Smooth muscle cell (in vitro differentiated cells): ENCODE data around the gene CPT1A. TPM values are rescaled to one million over a fixed set of nuclear protein-coding genes. Genes with fewer than 3 reads are reported as not detected.

Experiments used
- DNase-seq: peaks from one replicate; lab custom pipeline; 2025; ENCODE audit not compliant: unreplicated experiment; lab: John Stamatoyannopoulos, UW
- H2AFZ ChIP-seq: fragments of 200-600 bp; sonication (generic); 2 replicates; pipeline ENCODE4 v1.6.0; 2016; ENCODE audit warnings: antibody characterized with exemption, low read depth, mild to moderate bottlenecking
- H3F3A ChIP-seq: fragments of 200-600 bp; sonication (generic); 2 replicates; pipeline ENCODE4 v1.6.0; 2017; ENCODE audit warnings: antibody characterized with exemption, low read depth
- H3K27ac ChIP-seq: fragments of 200-600 bp; sonication (generic); 2 replicates; pipeline ENCODE4 v1.5.1; 2016; ENCODE audit warnings: low read depth, mild to moderate bottlenecking
- H3K27me3 ChIP-seq: fragments of 200-600 bp; sonication (generic); 2 replicates; pipeline ENCODE4 v1.6.1; 2016; ENCODE audit warnings: low read depth, mild to moderate bottlenecking
- H3K36me3 ChIP-seq: fragments of 200-600 bp; sonication (generic); 2 replicates; pipeline ENCODE4 v1.5.1; 2016; ENCODE audit warnings: low read depth
- H3K4me1 ChIP-seq: fragments of 200-600 bp; sonication (generic); 2 replicates; pipeline ENCODE4 v1.5.1; 2016; ENCODE audit warnings: low read depth
- H3K4me2 ChIP-seq: fragments of 200-600 bp; sonication (generic); 2 replicates; pipeline ENCODE4 v1.6.0; 2016; ENCODE audit warnings: mild to moderate bottlenecking
- H3K4me3 ChIP-seq: fragments of 200-600 bp; sonication (generic); 2 replicates; pipeline ENCODE4 v1.5.1; 2016; ENCODE audit warnings: mild to moderate bottlenecking
- H3K79me2 ChIP-seq: fragments of 200-600 bp; sonication (generic); 2 replicates; pipeline ENCODE4 v1.6.0; 2016; ENCODE audit warnings: low read depth, mild to moderate bottlenecking
- H3K9ac ChIP-seq: fragments of 200-600 bp; sonication (generic); 2 replicates; pipeline ENCODE4 v1.6.0; 2016; ENCODE audit warnings: low read depth
- H3K9me3 ChIP-seq: fragments of 200-600 bp; sonication (generic); replicated peaks from 2 replicates; pipeline ENCODE4 v1.5.1; 2016; ENCODE audit warnings: low read depth
- H4K20me1 ChIP-seq: fragments of 200-600 bp; sonication (generic); 2 replicates; pipeline ENCODE4 v1.6.0; 2016; ENCODE audit warnings: low read depth
- WGBS: methylation state at CpG from one replicate; pipeline ENCODE4 v1.1.7; 2016; ENCODE audit warnings: low lambda C conversion rate; 5-methylcytosine and 5-hydroxymethylcytosine counted together
- polyA plus RNA-seq: library from polyadenylated mRNA; unstranded; fragments of >200 nt; fragmentation: Nextera tagmentation; extraction: Ambion mirVana; gene quantifications from 2 replicates; pipeline ENCODE4 v1.2.1, GENCODE V29; 2016
- total RNA-seq: library from RNA; depleted of rRNA; stranded (reverse); fragments of >200 nt; gene quantifications from 2 replicates; pipeline ENCODE4 v1.2.3, GENCODE V29; 2014
- TF ChIP-seq, protein P1 (sequence below): fragments of 200-600 bp; sonication (generic); IDR thresholded peaks from 2 replicates; pipeline ENCODE4 v1.5.1; 2017; ENCODE audit warnings: borderline replicate concordance, mild to moderate bottlenecking, antibody characterized with exemption; ENCODE audit not compliant: insufficient read depth, poor library complexity, severe bottlenecking

Gene CPT1A
- total and polyA plus RNA-seq, 2 experiments from 2014 or later, result 0.24 to 1.9 TPM

DNA sequence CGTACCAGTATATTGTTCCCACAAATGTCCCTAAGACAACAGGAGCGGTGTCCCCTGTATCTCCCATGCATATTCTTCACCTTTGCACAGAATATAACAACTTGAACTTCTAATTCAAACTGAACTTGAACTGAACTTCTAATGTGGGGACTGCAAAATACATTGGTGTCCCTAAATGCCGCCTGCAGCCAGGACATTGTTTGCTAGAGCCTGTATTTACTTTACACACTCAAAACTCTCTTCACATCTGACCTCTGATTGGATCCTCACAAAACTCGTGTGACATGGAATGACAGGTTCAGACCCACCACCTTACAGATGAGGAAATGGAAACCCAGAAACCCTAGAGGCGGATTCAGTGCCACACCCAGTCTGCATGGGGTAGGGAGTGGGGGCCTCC lies 6.4 kb downstream of the CPT1A start:
- no peaks in the 10 kb centered on the region for H3K36me3 ChIP-seq
- DNase-seq, result no peak
- H3K4me3 ChIP-seq, result no peak overlapping the region
- H3K9ac ChIP-seq, result no peak overlapping the region
- peaks cover 5% of the 10 kb centered on the region for H3F3A ChIP-seq
- 90% methylated on average over 5 of the region's 5 CpGs for WGBS
- H3K27me3 ChIP-seq, result no peaks in the 10 kb centered on the region
- peaks cover 8% of the 10 kb centered on the region for H3K4me1 ChIP-seq
- H3K9me3 ChIP-seq, result no peaks in the 10 kb centered on the region
- no peak overlapping the region for H3K4me2 ChIP-seq
- TF ChIP-seq, protein P1, sequence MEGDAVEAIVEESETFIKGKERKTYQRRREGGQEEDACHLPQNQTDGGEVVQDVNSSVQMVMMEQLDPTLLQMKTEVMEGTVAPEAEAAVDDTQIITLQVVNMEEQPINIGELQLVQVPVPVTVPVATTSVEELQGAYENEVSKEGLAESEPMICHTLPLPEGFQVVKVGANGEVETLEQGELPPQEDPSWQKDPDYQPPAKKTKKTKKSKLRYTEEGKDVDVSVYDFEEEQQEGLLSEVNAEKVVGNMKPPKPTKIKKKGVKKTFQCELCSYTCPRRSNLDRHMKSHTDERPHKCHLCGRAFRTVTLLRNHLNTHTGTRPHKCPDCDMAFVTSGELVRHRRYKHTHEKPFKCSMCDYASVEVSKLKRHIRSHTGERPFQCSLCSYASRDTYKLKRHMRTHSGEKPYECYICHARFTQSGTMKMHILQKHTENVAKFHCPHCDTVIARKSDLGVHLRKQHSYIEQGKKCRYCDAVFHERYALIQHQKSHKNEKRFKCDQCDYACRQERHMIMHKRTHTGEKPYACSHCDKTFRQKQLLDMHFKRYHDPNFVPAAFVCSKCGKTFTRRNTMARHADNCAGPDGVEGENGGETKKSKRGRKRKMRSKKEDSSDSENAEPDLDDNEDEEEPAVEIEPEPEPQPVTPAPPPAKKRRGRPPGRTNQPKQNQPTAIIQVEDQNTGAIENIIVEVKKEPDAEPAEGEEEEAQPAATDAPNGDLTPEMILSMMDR, result no peak
- H2AFZ ChIP-seq, result no peak overlapping the region
- no peaks in the 10 kb centered on the region for H4K20me1 ChIP-seq
- H3K27ac ChIP-seq, result no peak overlapping the region
- H3K79me2 ChIP-seq, result no peaks in the 10 kb centered on the region

DNA sequence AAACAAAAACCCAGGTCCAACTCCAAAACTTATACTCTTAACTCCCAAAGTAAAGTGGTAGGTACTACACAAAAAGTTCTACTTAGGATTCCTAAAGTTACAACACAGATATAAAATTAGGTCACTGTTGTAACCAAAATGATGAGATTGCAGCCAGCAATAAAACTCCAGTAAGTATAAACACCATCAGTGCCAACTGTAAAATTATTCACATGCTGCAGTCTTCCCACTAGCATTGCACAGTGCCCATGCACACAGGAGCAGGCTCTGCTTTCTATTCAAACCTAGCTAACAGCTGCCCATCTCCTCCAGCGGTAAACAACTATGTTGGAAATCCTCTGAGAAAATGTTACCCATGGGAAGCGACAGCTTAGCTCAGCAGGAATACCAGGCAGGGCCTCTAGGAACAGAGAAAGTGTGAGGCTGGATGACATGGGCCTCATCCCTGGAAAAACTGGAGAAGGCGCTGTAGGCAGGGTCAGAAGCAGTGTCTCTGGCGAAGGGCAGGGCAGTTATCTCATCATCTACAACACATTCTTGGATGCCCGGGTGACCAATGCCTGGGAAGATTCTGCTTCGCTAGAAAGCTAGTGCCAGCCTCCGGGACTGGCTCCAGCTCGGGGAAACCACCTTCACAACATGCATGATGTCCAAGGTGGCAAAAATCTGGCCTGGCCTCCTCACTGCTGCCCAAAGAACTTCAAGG lies 9.1 kb downstream of the CPT1A start:
- WGBS, result 72% methylated on average over 8 of the region's 8 CpGs
- no peak overlapping the region for H3K4me2 ChIP-seq
- H3F3A ChIP-seq, result no peaks in the 10 kb centered on the region
- TF ChIP-seq, protein P1, result no peak
- H3K4me3 ChIP-seq, result no peak overlapping the region
- no peak overlapping the region for H3K27ac ChIP-seq
- H3K27me3 ChIP-seq, result no peaks in the 10 kb centered on the region
- H3K9ac ChIP-seq, result no peak overlapping the region
- H3K36me3 ChIP-seq, result no peaks in the 10 kb centered on the region
- no peak overlapping the region for H2AFZ ChIP-seq
- H4K20me1 ChIP-seq, result no peaks in the 10 kb centered on the region
- no peaks in the 10 kb centered on the region for H3K79me2 ChIP-seq
- DNase-seq, result no peak
- H3K9me3 ChIP-seq, result no peaks in the 10 kb centered on the region
- H3K4me1 ChIP-seq, result no peaks in the 10 kb centered on the region

DNA sequence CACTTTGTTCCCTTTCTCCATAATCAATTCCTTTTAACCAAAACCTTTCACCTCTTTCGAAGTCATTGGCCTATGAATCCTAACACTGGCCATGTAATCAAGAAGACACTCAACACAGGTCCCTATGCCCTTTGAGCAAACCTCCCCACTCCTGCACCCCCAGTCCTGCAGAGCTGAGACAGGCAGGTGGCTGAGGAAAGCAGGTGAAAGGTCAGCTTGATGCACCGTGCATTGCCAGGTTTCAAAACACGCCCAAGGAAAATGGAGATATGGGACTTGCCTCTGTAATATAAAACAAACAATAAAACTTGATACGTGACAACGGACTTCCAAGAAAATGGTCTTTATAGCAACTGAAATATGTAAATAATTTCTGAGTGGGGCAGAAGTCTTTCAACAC lies 10.6 kb downstream of the CPT1A start:
- WGBS, result 93% methylated on average over 5 of the region's 5 CpGs
- H3K36me3 ChIP-seq, result no peaks in the 10 kb centered on the region
- H3K27me3 ChIP-seq, result no peaks in the 10 kb centered on the region
- no peaks in the 10 kb centered on the region for H3K4me1 ChIP-seq
- H2AFZ ChIP-seq, result no peak overlapping the region
- H3F3A ChIP-seq, result no peaks in the 10 kb centered on the region
- TF ChIP-seq, protein P1, result no peak
- no peaks in the 10 kb centered on the region for H3K79me2 ChIP-seq
- no peak overlapping the region for H3K27ac ChIP-seq
- H3K9ac ChIP-seq, result no peak overlapping the region
- DNase-seq, result no peak
- no peak overlapping the region for H3K4me3 ChIP-seq
- H4K20me1 ChIP-seq, result no peaks in the 10 kb centered on the region
- H3K4me2 ChIP-seq, result no peak overlapping the region
- no peaks in the 10 kb centered on the region for H3K9me3 ChIP-seq

DNA sequence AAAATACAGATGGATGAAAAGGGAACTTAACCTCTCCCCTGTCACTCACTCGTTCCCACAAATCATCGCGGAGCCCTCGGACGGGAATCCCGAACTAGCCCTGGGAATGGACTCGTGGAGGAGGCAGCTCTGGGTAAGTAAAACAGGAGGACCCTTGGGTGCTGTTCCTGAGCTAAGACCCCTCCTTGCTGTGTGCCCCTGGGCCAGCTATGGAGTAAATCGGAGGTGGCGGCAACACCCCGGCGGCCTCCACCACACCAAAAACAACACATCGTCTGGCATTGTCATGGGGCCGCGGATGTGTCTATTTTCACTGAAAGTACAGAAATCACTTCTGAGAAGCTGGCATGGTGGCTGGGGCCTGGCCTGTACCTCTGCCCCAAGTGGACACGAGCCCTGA lies 12.1 kb downstream of the CPT1A start:
- no peak overlapping the region for H3K4me2 ChIP-seq
- H3K4me1 ChIP-seq, result no peaks in the 10 kb centered on the region
- WGBS, result 94% methylated on average over 15 of the region's 15 CpGs
- no peaks in the 10 kb centered on the region for H3F3A ChIP-seq
- no peak overlapping the region for H2AFZ ChIP-seq
- no peaks in the 10 kb centered on the region for H3K36me3 ChIP-seq
- DNase-seq, result no peak
- TF ChIP-seq, protein P1, result no peak
- no peak overlapping the region for H3K4me3 ChIP-seq
- H3K27me3 ChIP-seq, result no peaks in the 10 kb centered on the region
- no peaks in the 10 kb centered on the region for H3K9me3 ChIP-seq
- no peaks in the 10 kb centered on the region for H3K79me2 ChIP-seq
- no peak overlapping the region for H3K9ac ChIP-seq
- no peak overlapping the region for H3K27ac ChIP-seq
- H4K20me1 ChIP-seq, result no peaks in the 10 kb centered on the region
